ENCODE data around the gene ALX3.
"Not testable (repeated sequence)": the region's sequence is repeated elsewhere in the genome, so short reads cannot be mapped to it uniquely, and the experiment has no call there.

The ALX3 gene

GRCh38 chr1:110088739-110089316, 18.4 kb upstream of the ALX3 start:
- DNase-seq = no peak

GRCh38 chr1:110087812-110088738, 17.6 kb upstream of the ALX3 start:
- DNase-seq = peak; percentile 26

GRCh38 chr1:110086961-110087360, 16.5 kb upstream of the ALX3 start:
- no peak for DNase-seq

GRCh38 chr1:110085671-110086070, 15.2 kb upstream of the ALX3 start:
- no peak for DNase-seq

GRCh38 chr1:110084227-110085078, 14.0 kb upstream of the ALX3 start:
- DNase-seq = no peak

- DNase-seq = no peak
Observed at GRCh38 chr1:110083866-110084226, 13.4 kb upstream of the ALX3 start.

- no peak for DNase-seq
Observed at GRCh38 chr1:110083061-110083865, 12.8 kb upstream of the ALX3 start.

GRCh38 chr1:110082477-110082876, 12.0 kb upstream of the ALX3 start:
- no peak for DNase-seq

- DNase-seq = no peak
Observed at GRCh38 chr1:110081061-110081460, 10.6 kb upstream of the ALX3 start.

- DNase-seq = not testable (repeated sequence)
Observed at GRCh38 chr1:110079995-110080394, 9.5 kb upstream of the ALX3 start.

GRCh38 chr1:110076789-110077500, 6.5 kb upstream of the ALX3 start:
- no peak for DNase-seq

- no peak for DNase-seq
Observed at GRCh38 chr1:110074166-110074565, 3.7 kb upstream of the ALX3 start.

GRCh38 chr1:110070282-110070669, 196 bp downstream of the ALX3 start:
- DNase-seq = no peak

- DNase-seq = no peak
Observed at GRCh38 chr1:110069404-110070281, 829 bp downstream of the ALX3 start.

GRCh38 chr1:110068646-110069403, 1.6 kb downstream of the ALX3 start:
- DNase-seq = peak; percentile 8

- no peak for DNase-seq
Observed at GRCh38 chr1:110067893-110068645, 2.4 kb downstream of the ALX3 start.

GRCh38 chr1:110067479-110067892, 3.0 kb downstream of the ALX3 start:
- no peak for DNase-seq

GRCh38 chr1:110065841-110066240, 4.6 kb downstream of the ALX3 start:
- DNase-seq = no peak

Measured in effector CD4-positive, alpha-beta T cell (primary cell).